Activated CD8-positive, alpha-beta memory T cell treated with anti-CD3 and anti-CD28 coated beads, Interleukin-2, amount 10 ng/mL, durations not matched to agents 7 days and 5 days (primary cell): Measurements from ENCODE around the gene IPO7. TPM values are rescaled to one million over a fixed set of nuclear protein-coding genes. Genes with fewer than 3 reads are reported as not detected.
"Not testable (repeated sequence)": the region's sequence is repeated elsewhere in the genome, so short reads cannot be mapped to it uniquely, and the experiment has no call there.

Source experiments
- ATAC-seq: fragments of 150-1000 bp; cut with Tn5 transposase; one replicate; pipeline ENCODE4 v1.10.0; 2021; ENCODE audit warnings: moderate library complexity
- CTCF ChIA-PET: fragments of 350-600 bp; sonication (Branson Sonifier 250); formaldehyde crosslinking; loops from one replicate; lab custom pipeline; 2021; ENCODE audit warnings: antibody characterized with exemption; lab: Charles Lee
- DNase-seq: peaks from one replicate; pipeline ENCODE4 v3.0.0-alpha.2; 2020
- H3K27ac Mint-ChIP-seq: one replicate; pipeline ENCODE4 v1.8.0; 2021; ENCODE audit warnings: mild to moderate bottlenecking, mixed read lengths
- H3K27me3 Mint-ChIP-seq: one replicate; pipeline ENCODE4 v1.8.0; 2021; ENCODE audit warnings: mixed read lengths
- H3K36me3 Mint-ChIP-seq: one replicate; pipeline ENCODE4 v1.8.0; 2021; ENCODE audit warnings: mild to moderate bottlenecking, mixed read lengths
- H3K4me1 Mint-ChIP-seq: one replicate; pipeline ENCODE4 v1.8.0; 2021; ENCODE audit warnings: mixed read lengths
- H3K4me3 Mint-ChIP-seq: one replicate; pipeline ENCODE4 v1.8.0; 2021; ENCODE audit warnings: mild to moderate bottlenecking, moderate library complexity, mixed read lengths
- H3K9me3 Mint-ChIP-seq: one replicate; pipeline ENCODE4 v1.8.0; 2022; ENCODE audit warnings: low read depth, mixed read lengths
- total RNA-seq, 2 experiments: library from RNA; stranded (reverse); gene quantifications; one replicate each; pipeline ENCODE4 v1.2.3, GENCODE V29; 2021

Gene IPO7
- total RNA-seq, 2 experiments from 2014 or later = 98.5 to 121 TPM

DNA sequence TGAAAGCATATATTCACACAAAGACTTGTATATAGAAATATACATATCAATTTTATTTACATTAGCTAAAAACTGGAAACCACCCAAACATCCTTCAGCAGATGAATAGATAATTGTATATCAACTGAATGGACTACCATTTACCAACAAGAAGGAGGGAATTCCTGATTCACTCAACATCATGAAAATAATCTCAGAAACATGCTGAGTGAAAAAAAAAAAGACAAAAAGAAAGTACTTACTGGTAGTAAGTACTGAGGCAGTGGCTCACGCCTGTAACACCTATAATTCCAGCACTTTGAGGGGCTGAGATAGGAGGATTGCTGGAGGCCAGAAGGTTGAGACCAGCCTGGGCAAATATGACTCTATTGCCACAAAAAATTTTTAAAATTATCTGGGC is 7.4 kb upstream of the IPO7 start:
- no peak overlapping the region for H3K27ac Mint-ChIP-seq
- H3K27me3 Mint-ChIP-seq = peaks cover 19% of the 10 kb centered on the region
- H3K36me3 Mint-ChIP-seq = no peaks in the 10 kb centered on the region
- CTCF ChIA-PET = no interaction called here
- no peak for DNase-seq
- H3K4me3 Mint-ChIP-seq = no peak overlapping the region
- no peak for ATAC-seq
- peaks cover 3% of the 10 kb centered on the region for H3K4me1 Mint-ChIP-seq
- no peaks in the 10 kb centered on the region for H3K9me3 Mint-ChIP-seq

DNA sequence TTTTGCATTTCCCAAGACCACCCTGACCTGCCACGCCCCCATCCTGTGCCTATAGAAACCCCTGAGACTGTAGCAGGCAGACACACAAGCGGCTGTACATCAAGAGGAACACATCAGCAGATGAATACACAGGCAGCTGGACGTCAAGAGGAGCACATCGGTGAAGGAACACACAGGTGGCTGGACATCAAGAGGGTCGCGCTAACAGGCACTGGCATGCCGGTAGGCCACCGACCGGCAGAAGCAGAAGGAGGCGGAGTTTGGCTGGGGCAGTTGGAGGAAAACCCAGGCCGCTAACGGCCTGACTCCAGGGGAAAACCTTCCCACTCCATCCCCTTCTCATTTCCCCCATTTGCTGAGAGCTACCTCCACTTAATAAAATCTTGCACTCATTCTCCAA is 5.4 kb upstream of the IPO7 start:
- no peaks in the 10 kb centered on the region for H3K9me3 Mint-ChIP-seq
- no peak for ATAC-seq
- no peak overlapping the region for H3K4me3 Mint-ChIP-seq
- H3K27ac Mint-ChIP-seq = no peak overlapping the region
- H3K36me3 Mint-ChIP-seq = no peaks in the 10 kb centered on the region
- no peak for DNase-seq
- CTCF ChIA-PET = no interaction called here
- H3K27me3 Mint-ChIP-seq = peaks cover 7% of the 10 kb centered on the region
- peaks cover 6% of the 10 kb centered on the region for H3K4me1 Mint-ChIP-seq

DNA sequence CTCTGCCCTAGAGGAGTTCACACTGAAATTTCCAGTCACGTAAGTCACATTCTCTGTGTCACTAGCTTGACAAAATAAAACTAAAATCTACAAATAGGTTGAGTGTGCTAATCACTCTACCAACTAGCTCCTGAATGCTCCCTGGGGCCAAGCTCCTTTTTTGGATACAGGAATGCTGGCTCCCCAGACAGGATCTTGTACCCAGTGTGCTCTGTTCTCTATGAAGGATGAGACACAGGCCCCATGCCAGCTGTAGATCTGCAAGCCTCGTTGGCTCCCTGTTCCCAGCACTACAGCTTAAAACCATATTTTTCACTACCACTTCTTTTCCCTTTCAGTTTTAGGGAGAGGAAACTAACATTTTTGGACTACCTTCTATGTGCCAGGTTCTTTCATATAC is 3.7 kb upstream of the IPO7 start:
- ATAC-seq (no peak), DNase-seq (no peak)
- Mint-ChIP-seq H3K4me3 (no peak overlapping the region), H3K4me1 (peaks cover 14% of the 10 kb centered on the region), H3K27me3 (peaks cover 7% of the 10 kb centered on the region), H3K36me3 (peaks cover 3% of the 10 kb centered on the region), H3K27ac (no peak overlapping the region), H3K9me3 (no peaks in the 10 kb centered on the region)
- CTCF ChIA-PET = interaction anchor here (0.7 kb wide), 2 partner anchors 18 to 85 kb away, joined by 3 to 5 read pairs; no protein-coding TSS in a partner anchor

DNA sequence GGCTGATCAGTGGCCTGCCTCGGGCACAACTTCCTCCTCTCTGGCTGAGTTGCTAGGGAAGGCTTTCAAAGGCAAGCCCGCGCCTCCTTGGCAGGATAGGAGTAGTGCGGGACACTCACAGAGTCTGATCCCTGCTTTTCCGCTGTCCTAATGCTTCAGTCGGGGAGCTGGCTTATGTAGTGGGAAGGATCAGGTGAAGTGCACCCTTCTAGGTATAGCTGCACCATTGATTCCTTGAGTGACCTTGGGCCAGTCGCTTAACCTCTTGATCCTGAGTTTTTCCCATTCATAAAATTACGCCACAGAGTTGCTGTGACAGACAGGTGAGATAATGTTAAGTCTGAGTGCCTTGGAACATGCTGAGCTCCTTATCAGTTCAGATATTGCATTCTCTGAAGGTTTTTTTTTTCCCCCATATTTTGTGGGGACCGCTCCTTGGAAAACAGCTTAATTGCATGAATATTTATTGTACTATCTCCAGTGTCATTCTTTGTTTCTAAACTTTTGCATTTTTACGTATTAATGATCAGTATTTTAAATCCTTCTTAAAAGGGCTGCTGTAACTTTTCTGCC is 961 bp downstream of the IPO7 start:
- peaks cover 38% of the 10 kb centered on the region for H3K4me1 Mint-ChIP-seq
- peak overlapping the region; percentile 93 for H3K4me3 Mint-ChIP-seq
- DNase-seq (no peak), ATAC-seq (peak; percentile 14)
- H3K27ac Mint-ChIP-seq = peak overlapping the region; percentile 85
- CTCF ChIA-PET = interaction anchor here (0.6 to 2.3 kb wide), 12 partner anchors 8 to 225 kb away, joined by 3 to 12 read pairs (median 4); partner anchors contain the start of genes TMEM41B and ZNF143
- no peaks in the 10 kb centered on the region for H3K27me3 Mint-ChIP-seq
- H3K9me3 Mint-ChIP-seq = no peaks in the 10 kb centered on the region
- peaks cover 21% of the 10 kb centered on the region for H3K36me3 Mint-ChIP-seq

DNA sequence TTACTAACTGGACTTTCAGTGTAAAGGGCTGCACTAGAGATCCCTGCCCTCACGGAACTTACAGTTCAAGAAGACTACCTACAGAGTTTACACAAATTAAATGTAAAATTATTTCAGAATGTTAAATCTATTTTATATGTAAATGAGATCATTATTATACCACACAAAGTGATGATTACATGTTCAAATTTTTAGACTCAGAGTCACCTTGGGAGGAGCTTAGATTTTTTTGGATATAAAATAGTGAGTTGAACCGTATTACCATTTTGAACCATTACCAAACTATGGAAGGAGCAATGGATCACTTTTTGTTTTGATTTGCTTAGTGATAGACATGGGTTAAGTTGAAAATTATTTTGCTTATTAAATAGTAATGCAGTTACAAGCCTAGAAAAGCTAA is 1.6 kb downstream of the IPO7 start:
- Mint-ChIP-seq H3K27me3 (no peaks in the 10 kb centered on the region), H3K9me3 (no peaks in the 10 kb centered on the region), H3K4me1 (peaks cover 39% of the 10 kb centered on the region), H3K4me3 (peak overlapping the region; percentile 93), H3K27ac (peak overlapping the region; percentile 43), H3K36me3 (peaks cover 21% of the 10 kb centered on the region)
- CTCF ChIA-PET = interaction anchor here (0.8 to 2.3 kb wide), 11 partner anchors 8 to 427 kb away, joined by 3 to 12 read pairs (median 3); partner anchors contain the start of genes TMEM41B and ZNF143
- ATAC-seq (no peak), DNase-seq (no peak)

DNA sequence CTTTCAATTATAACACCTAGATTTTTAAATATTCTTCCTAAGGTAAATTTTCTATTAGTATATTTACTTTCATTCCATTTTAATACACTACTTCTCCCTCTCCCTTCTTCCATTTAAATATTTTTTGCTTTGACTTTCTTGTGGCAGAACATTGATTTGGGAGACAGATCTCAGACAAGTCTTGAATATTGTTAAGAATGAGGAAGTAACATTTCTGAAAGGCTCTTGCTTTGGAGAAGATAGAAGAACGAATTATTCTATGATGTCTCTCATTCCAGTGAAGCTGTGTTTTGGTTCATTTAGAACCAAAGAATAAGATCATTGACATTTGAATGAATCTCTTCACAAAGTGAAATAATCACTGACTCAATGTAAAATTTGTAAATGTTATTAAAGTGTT is 2.4 kb downstream of the IPO7 start:
- no peak for ATAC-seq
- peaks cover 44% of the 10 kb centered on the region for H3K4me1 Mint-ChIP-seq
- peaks cover 23% of the 10 kb centered on the region for H3K36me3 Mint-ChIP-seq
- DNase-seq = no peak
- H3K27me3 Mint-ChIP-seq = no peaks in the 10 kb centered on the region
- CTCF ChIA-PET = interaction anchor here (0.8 to 1.1 kb wide), 4 partner anchors 20 to 427 kb away, joined by 3 read pairs; no protein-coding TSS in a partner anchor
- peak overlapping the region; percentile 49 for H3K27ac Mint-ChIP-seq
- no peaks in the 10 kb centered on the region for H3K9me3 Mint-ChIP-seq
- H3K4me3 Mint-ChIP-seq = no peak overlapping the region

DNA sequence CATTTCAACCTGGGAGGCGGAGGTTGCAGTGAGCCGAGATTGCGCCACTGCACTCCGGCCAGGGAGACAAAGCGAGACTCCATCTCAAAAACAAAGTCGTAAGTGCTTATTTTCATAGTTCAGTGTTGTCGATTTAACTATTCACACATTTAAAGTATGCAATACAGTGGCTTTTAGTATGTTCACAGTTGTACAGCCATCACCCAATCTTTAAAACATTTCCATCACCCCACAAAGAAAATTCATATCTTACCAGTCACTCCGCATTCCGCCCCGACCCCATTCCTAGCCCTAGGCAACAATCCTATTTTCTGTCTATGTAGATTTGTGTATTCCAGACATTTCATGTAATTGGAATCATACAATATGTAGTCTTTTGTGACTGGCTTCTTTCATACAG is 11.9 kb downstream of the IPO7 start:
- peaks cover 61% of the 10 kb centered on the region for H3K4me1 Mint-ChIP-seq
- no peak for DNase-seq
- H3K27ac Mint-ChIP-seq = no peak overlapping the region
- no peaks in the 10 kb centered on the region for H3K9me3 Mint-ChIP-seq
- no peak for ATAC-seq
- no peaks in the 10 kb centered on the region for H3K27me3 Mint-ChIP-seq
- peaks cover 30% of the 10 kb centered on the region for H3K36me3 Mint-ChIP-seq
- CTCF ChIA-PET = no interaction called here
- H3K4me3 Mint-ChIP-seq = no peak overlapping the region

DNA sequence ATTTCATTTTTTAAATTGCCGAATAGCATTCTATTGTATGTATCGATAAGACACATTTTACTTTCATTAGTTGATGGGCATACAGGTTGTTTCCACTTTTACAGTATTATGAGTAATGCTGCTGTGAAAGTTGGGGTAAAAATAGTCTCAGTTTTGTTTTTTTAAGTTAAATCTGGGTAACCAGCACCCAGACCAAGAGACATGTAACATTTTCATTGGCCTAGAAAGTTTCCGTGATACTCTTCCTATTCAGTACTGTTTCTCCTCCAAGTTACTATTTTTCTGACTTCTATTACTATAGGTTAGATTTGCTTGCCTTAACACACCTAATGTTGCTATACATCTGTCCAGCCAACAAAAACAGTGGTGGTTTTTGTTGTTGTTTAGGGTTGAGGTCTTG is 12.3 kb downstream of the IPO7 start:
- ATAC-seq (peak; percentile 45), DNase-seq (no peak)
- H3K27ac Mint-ChIP-seq = peak overlapping the region; percentile 61
- peaks cover 29% of the 10 kb centered on the region for H3K36me3 Mint-ChIP-seq
- H3K4me3 Mint-ChIP-seq = no peak overlapping the region
- no peaks in the 10 kb centered on the region for H3K9me3 Mint-ChIP-seq
- H3K27me3 Mint-ChIP-seq = no peaks in the 10 kb centered on the region
- peaks cover 58% of the 10 kb centered on the region for H3K4me1 Mint-ChIP-seq
- CTCF ChIA-PET = no interaction called here

DNA sequence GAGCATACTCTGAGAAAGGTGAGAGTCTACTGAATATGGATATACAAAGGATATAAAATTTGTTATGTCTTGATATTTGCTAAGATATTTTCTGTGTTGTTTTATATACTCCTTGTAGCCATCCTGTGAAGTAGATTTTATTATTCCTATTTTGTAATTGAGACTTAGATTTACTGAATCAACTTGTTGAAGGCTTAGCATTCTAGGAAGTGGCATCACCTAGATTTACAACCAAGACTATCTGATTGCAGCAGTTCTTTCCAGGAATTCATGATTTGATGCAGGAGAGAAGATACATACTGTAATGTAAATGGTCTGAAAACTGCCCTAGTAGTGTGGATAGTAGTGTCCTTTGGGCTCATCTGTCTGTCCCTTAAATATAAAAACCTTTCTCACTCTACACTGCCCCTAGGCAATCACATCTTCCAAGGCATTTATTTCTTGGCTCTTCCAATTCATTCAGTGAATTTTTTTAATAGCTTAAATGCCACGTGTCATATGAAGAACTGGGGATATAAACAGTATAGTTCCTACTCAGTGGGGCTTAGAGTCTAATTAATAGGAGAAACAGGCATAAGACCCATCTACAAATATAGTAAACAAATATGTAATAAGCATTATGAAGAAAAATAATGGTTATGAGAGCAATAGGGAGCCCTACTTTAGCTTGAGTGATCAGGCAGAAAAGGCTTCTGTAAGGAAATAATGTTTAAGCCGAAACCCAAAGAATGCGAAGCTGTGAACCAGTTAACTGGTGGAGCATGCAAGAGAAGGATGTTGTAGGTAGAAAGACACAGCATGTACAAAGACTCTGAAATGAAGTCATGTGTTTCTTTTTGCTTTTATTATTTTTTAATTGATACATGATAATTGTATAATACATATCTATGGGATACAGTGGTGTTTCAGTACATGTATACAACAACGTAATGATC is 13.6 kb downstream of the IPO7 start:
- Mint-ChIP-seq H3K4me3 (no peak overlapping the region), H3K9me3 (no peaks in the 10 kb centered on the region), H3K4me1 (peaks cover 51% of the 10 kb centered on the region), H3K36me3 (peaks cover 26% of the 10 kb centered on the region), H3K27me3 (no peaks in the 10 kb centered on the region), H3K27ac (peak overlapping the region; percentile 3)
- no peak for ATAC-seq
- DNase-seq = no peak
- CTCF ChIA-PET = interaction anchor here (1.2 to 2.2 kb wide), 3 partner anchors 11 to 14 kb away, joined by 3 to 6 read pairs (median 4); partner anchors contain the start of gene IPO7

DNA sequence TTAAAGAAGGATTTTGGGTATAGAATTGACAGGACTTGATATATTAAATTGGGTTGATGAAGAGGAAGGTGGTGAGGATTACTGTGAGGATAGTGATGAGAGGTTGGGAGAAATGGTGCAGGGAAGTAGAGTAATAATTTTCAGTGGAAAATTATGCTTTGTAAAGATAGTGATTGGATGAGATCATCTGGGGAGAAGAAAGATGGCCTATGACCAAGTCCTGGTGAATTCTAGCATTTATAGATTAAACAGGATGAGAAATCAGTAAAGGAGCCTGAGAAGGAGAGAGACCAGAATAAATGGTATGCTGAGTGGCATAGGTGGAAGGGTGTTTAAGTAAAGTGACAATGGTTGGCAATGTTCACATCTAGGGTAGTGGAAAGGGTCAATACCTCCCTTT is 15.0 kb downstream of the IPO7 start:
- no peaks in the 10 kb centered on the region for H3K27me3 Mint-ChIP-seq
- CTCF ChIA-PET = no interaction called here
- H3K36me3 Mint-ChIP-seq = peaks cover 19% of the 10 kb centered on the region
- ATAC-seq = no peak
- DNase-seq = no peak
- no peak overlapping the region for H3K4me3 Mint-ChIP-seq
- no peaks in the 10 kb centered on the region for H3K9me3 Mint-ChIP-seq
- H3K27ac Mint-ChIP-seq = peak overlapping the region; percentile 16
- peaks cover 42% of the 10 kb centered on the region for H3K4me1 Mint-ChIP-seq

DNA sequence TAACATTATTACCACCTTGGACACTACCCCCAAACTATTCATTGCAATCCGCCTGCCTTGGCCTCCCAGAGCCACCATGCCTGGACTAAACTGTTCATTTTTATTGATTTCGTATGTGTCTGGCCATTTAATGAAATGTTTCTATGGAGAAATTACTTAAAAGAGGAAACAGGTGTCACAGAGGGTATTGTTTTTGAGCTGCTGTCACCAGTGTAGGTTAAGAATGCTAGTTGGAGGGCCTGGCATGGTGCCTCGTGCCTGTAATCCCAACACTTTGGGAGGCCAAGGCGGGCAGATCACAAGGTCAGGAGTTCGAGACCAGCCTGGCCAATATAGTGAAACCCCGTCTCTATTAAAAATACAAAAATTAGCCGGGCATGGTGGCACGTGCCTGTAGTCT is 17.4 kb downstream of the IPO7 start:
- DNase-seq, H3K9me3 Mint-ChIP-seq, H3K27me3 Mint-ChIP-seq, H3K4me3 Mint-ChIP-seq, H3K27ac Mint-ChIP-seq, ATAC-seq: not testable (repeated sequence)
- Mint-ChIP-seq H3K36me3 (peaks cover 19% of the 10 kb centered on the region), H3K4me1 (peaks cover 28% of the 10 kb centered on the region)
- CTCF ChIA-PET = interaction anchor here (1.0 kb wide), 1 partner anchor 16 kb away, joined by 3 read pairs; no protein-coding TSS in a partner anchor

DNA sequence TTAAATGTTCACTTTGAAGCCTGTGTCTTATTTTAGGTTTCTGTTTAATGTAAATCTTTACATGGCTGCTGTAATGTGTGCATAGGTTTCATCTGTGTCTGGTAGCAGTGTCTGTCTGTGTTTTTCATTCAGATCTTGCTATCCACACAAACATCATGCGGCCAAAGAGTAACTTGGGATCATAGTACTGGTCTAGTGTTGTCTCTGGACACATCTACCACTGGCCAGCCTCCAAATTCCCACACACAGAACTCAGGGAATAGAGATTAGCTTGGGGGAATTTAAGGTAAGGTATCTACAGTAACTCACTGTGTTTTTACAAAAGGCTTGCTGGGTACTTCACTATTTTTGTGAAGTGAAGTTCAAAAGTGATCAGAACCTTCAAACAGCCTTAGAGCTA is 44.3 kb downstream of the IPO7 start:
- H3K4me3 Mint-ChIP-seq = no peak overlapping the region
- ATAC-seq (no peak), DNase-seq (no peak)
- H3K36me3 Mint-ChIP-seq = peaks cover 52% of the 10 kb centered on the region
- CTCF ChIA-PET = interaction anchor here (1.7 kb wide), 1 partner anchor 78 kb away, joined by 5 read pairs; no protein-coding TSS in a partner anchor
- no peak overlapping the region for H3K27ac Mint-ChIP-seq
- H3K27me3 Mint-ChIP-seq = no peaks in the 10 kb centered on the region
- H3K4me1 Mint-ChIP-seq = no peaks in the 10 kb centered on the region
- H3K9me3 Mint-ChIP-seq = no peaks in the 10 kb centered on the region

DNA sequence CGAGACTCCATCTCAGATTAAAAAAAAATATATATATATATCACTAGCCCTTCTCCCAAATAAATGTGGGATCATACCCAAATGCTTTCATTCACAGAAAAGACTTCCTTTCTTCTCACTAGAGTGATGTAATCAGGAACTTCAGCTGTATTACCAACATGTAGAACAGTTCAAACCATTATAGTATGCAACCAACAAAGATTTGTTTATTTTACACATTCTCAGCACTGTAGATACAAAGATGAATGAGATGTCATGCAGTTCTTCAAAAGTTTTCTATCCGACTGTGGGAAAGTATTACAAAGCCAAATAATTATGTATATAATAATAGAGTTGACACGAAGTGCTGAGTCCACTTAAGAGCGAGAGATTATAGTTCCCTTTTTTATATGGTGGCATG is 54.2 kb downstream of the IPO7 start:
- Mint-ChIP-seq H3K4me1 (no peaks in the 10 kb centered on the region), H3K4me3 (no peak overlapping the region), H3K27me3 (no peaks in the 10 kb centered on the region), H3K9me3 (no peaks in the 10 kb centered on the region), H3K36me3 (peaks cover 62% of the 10 kb centered on the region), H3K27ac (no peak overlapping the region)
- ATAC-seq (no peak), DNase-seq (no peak)
- CTCF ChIA-PET = no interaction called here
